NCI-H1105 (cell line): Measurements from ENCODE around the gene FRMD4B.

Experiments
- DNase-seq: peaks from one replicate; lab custom pipeline; 2025; lab: John Stamatoyannopoulos, UW

Gene FRMD4B

GRCh38 chr3:69364354-69364753, 21.5 kb downstream of the FRMD4B start:
- DNase-seq: no peak

GRCh38 chr3:69360690-69361089, 25.2 kb downstream of the FRMD4B start:
- no peak for DNase-seq

- no peak for DNase-seq
Observed at GRCh38 chr3:69359916-69360315, 26.0 kb downstream of the FRMD4B start.

DNA sequence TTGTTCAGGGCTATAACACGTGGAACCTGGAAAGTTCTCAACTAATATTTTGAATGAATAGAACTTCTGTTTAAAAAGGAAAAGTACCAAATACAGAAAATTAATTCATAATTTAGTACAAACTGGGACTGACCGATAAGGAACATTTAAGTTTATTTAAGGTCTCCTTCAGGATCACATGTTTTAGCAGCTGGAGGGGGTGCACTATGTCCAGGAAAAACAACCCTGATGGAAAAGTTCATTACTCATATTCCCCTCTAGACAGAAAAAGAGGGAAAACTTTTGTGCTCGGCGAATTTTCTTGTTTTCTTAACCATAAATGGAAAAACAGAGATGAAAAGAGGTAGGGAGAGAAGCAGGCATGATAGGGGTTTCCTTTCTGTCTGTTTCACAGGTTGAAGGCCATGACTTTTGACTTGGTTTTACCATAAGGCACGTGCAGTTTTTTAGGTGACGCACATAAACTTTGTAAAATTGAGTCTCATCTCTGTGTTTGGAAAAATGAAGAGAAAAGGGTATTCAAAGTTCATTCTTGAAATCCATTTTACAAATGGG, 26.5 kb downstream of the FRMD4B start:
- no peak for DNase-seq

- no peak for DNase-seq
Observed at GRCh38 chr3:69357196-69357595, 28.7 kb downstream of the FRMD4B start.

- no peak for DNase-seq
Observed at GRCh38 chr3:69354948-69355347, 30.9 kb downstream of the FRMD4B start.

- DNase-seq: no peak
Observed at GRCh38 chr3:69353503-69353902, 32.4 kb downstream of the FRMD4B start.

DNA sequence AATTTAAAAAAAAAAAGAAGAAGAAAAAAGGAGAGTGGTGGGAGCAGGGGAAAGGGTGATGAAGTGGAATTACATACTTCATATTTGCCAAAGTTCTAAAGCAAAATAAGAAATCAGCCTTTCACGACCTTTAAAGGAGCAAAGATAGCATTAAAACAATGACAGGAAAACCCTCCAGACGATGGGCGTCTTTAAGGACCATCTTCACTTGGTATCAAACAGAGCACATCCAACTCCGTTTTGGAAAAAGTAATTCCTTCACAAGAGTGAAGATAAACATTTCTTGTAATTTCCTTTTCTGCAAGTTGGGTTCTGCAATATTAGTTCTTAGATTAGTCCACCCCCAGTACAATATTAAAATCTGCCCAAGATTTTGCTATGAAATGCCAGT, 32.8 kb downstream of the FRMD4B start:
- no peak for DNase-seq

GRCh38 chr3:69352305-69353087, 33.4 kb downstream of the FRMD4B start:
- DNase-seq: no peak

DNA sequence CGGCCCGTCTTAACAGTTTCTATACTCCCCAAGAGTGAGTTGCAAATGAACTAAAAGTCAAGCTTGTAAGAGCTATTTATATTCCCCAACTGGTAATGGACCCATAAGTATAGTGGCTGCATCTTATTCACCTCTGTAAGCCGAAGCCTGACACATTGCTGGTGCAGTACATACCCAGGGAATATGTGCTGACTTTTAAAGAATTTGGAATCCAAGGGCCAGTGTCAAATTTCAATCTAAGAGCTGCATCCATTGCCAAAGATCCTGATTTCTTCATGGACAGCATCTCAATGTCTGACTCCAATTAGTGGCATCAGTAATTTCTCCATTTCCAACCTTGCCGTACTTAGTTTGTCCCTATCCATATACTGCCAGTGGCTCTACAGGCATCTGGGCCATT, 42.0 kb downstream of the FRMD4B start:
- DNase-seq: no peak

GRCh38 chr3:69342074-69342473, 43.8 kb downstream of the FRMD4B start:
- DNase-seq: no peak

DNA sequence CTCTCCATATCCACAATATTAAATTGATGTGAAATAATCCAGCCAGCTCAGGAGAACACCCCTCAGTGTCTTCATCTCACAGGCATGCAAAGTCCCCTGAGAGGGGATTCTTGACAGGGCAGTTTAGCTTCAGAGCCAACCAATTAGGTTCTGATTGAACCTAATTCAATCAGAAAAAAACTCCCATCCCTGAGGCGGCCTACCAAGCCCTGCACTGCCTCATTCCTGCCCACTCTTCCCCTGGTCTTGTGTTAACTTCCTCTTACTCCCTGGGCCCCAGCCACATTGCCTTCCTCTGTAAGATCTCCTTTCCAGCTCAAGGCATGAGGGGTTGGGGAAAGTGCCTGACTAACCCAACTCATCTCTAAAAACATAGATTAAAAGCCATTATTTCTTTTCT, 46.1 kb downstream of the FRMD4B start:
- DNase-seq: no peak

DNA sequence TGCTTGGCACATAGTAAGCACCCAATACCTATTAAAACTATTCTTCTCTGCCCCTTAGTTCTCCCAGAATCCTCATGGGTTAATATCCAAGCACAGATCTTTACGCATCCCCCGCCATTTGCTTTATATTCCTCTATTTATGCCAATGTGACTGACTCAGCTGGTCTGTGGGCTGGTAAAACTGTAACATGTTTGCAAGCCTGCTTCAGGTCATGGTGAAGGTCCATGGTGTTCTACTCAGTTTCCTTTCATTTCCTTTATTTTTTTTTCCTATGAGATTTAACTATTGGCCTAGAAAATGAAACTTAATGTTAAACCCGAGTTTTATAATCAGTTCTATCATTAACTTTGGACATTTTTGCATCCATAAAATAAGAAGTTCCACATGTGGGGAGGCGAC, 47.0 kb downstream of the FRMD4B start:
- no peak for DNase-seq

DNA sequence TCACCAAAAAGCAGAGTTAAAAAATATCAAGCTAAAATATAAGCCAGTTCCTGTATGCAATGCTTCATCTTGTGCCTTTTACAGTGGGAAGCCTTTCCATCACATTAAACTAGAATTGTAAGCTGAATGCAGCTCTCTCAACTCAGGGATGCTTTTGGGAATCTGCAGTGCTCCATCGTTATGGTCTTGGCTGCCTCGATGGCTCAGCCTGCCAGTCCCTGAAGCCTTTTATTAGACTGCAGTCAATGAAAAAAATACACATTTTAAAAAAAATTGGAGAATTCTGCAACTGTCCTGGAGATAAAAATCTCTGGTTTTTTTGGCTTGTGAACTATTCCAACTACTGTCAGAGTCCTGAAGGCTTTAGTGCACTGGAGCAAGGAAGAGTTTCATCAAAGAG, 53.0 kb downstream of the FRMD4B start:
- DNase-seq: no peak

DNA sequence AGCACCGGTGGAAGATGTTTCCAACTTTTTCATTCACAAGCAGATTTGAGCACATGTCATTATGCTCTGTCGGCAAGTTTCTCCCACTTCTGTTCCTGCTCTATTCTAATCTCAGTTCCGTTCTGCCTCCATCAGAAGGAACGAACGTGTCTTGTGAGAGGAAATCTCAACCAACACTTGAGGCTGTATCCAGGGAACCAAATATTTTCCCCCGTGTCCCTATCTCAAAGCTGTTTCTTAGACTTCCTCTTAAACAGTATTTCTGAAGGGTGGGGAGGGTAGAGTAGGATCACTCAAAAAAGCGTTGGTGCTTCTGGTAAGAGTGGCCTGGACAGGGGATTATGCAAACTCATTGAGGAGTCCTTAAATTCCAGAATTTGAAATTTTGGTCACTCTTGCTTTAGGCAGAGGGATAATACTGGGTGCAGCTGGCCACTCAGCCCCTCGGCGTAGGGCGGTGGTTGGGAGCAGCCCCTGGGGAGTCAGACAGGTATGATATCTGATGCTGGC, 54.9 kb downstream of the FRMD4B start:
- no peak for DNase-seq

GRCh38 chr3:69329892-69330291, 56.0 kb downstream of the FRMD4B start:
- DNase-seq: no peak

DNA sequence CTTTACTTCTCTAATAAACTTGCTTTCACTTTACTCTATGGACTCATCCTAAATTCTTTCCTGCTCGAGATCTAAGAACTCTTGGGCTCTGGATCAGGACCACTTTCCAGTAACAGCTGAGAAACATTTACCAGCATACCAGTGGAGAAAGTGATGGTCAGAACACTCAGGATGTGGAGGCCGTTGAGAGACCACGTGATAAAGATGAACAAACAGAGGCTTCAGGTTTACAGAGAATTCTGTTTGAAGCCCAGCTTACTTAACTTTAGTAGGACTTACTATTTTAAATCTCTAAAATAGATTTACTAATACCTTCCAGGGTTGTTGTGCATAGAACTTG, 57.0 kb downstream of the FRMD4B start:
- no peak for DNase-seq

DNA sequence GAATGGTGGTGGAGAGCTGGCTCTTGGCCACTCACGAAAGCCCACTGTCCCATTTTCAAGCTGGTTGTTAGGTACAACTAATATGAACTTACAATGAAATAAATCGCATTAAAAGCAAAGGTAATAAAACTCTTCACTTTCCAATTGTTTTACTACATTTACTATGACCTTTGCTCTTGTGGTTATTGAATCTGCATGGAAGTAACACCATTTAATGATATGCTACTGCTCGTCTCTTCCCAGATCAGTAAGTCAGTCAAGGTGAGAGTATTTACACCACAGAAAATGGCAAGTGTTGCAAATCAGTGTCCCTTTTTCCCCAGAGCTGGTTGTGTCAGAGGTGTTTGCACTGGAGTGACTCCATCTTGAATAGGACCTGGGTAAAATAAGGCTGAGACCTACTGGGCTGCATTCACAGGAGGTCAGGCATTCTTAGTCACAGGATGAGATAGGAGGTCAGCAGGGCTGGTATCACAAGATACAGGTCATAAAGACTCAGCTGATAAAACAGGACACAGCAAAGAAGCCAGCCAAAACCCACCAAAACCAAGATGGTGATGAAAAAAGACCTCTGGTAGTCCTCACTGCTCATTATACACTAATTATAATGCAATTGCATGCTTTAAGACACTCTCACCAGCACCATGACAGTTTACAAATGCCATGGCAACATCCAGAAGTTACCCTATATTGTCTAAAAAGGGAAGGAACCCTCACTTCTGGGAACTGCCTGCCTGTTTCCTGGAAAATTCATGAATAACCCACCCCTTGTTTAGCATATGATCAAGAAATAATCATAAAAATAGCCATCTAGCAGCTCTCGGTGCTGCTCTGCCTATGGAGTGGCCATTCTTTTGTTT, 57.6 kb downstream of the FRMD4B start:
- DNase-seq: no peak

DNA sequence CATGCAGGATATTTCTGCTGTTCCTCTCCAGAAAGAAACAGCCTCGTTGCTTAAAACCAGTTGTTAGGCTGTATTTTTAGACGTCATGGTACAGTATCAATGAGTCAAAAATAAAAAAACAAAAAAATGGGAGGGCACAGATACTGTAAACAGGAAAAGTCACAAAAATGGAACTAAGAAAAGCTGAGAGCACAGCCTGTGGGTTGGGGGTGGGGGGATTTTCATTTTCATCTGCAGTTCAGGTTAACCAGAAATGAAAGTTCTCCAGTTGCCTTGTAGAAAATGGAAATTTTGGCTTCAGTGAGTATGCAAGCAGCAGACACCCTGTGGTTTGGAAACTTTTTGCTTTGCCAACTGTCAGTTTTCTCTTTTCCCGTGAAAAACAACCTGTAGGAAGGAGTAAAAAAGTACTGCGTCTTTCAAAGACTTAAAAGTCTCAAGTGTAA, 59.0 kb downstream of the FRMD4B start:
- DNase-seq: no peak

GRCh38 chr3:69325151-69325550, 60.7 kb downstream of the FRMD4B start:
- no peak for DNase-seq

DNA sequence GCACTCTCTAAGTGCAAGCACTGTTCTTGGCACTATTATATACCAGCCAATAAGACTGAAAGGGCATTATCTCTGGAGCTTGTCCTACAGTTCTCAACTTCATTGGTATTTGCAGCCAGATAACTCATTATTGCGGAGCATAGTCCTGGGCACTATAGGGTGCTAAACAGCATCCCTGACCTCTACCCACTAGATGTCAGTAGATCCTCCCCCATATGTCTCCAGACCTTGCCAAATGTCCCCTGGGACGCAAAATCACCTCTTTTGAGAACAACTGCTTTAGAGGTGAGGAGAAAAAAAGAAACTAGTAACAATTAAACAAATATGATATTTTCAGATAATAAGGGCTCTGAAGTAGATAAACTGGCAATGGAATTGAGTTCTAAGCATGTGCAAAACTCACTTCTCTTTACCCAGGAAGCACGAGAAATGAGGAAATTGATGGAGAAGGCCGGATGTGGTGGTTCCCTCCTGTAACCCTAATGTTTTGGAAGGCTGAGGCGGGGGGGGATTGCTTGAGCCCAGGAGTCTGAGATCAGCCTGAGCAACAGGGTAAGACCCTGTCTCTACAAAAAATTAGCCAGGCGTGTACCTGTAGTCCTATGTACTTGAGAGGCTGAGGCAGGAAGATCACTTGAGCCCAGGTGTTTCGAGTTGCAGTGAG, 61.4 kb downstream of the FRMD4B start:
- no peak for DNase-seq

DNA sequence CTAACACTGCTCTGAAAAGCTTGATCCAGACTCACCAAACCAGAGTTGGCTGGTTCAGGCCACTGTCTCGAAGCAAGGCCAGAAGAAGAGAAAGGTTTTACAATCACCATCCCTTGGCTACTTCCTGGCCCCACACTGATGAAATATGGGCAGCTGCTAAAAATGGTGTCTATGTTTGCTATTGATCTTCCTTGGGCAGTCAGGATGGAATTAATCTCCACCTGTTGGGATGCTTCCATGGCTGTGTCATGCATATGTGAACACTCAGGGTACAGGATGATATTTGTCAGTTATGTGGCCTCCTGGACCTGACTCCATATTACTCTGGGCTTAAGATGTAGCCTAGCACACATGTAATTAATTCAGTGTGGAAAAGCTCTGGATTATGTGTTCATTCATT, 61.9 kb downstream of the FRMD4B start:
- DNase-seq: no peak
